Brain microvascular endothelial cell (primary cell): ENCODE data around the gene TCF25.

Experiments used
- DNase-seq: peaks from one replicate; pipeline ENCODE4 v3.0.0-alpha.2; 2020
- H3K27ac ChIP-seq: fragments of 250-450 bp; sonication (Bioruptor Pico); 2 replicates; pipeline ENCODE4 v1.5.1; 2020; ENCODE audit warnings: mild to moderate bottlenecking, moderate library complexity
- H3K27me3 ChIP-seq: fragments of 250-450 bp; sonication (Bioruptor Pico); replicated peaks from 2 replicates; pipeline ENCODE4 v1.5.1; 2020; ENCODE audit warnings: mild to moderate bottlenecking
- H3K36me3 ChIP-seq: fragments of 250-450 bp; sonication (Bioruptor Pico); replicated peaks from 2 replicates; pipeline ENCODE4 v1.5.1; 2020; ENCODE audit warnings: mild to moderate bottlenecking
- H3K4me3 ChIP-seq: 2 replicates; pipeline ENCODE4 v1.5.1; 2011; ENCODE audit warnings: low read depth, mild to moderate bottlenecking, control low read depth, low read length, moderate library complexity
- in situ Hi-C: cut with HindIII; loops from 2 replicates; pipeline ENCODE4 v1.10.0; 2017; ENCODE audit warnings: low sequenced_read_pairs, low pct_ligation_motif_present
- TF ChIP-seq, protein P1 (sequence below): IDR thresholded peaks from 2 replicates; pipeline ENCODE4 v1.5.1; 2011; ENCODE audit warnings: low read depth, mild to moderate bottlenecking, moderate library complexity, low read length, control low read depth, inconsistent platforms; ENCODE audit errors: missing control alignments

Gene TCF25

DNA sequence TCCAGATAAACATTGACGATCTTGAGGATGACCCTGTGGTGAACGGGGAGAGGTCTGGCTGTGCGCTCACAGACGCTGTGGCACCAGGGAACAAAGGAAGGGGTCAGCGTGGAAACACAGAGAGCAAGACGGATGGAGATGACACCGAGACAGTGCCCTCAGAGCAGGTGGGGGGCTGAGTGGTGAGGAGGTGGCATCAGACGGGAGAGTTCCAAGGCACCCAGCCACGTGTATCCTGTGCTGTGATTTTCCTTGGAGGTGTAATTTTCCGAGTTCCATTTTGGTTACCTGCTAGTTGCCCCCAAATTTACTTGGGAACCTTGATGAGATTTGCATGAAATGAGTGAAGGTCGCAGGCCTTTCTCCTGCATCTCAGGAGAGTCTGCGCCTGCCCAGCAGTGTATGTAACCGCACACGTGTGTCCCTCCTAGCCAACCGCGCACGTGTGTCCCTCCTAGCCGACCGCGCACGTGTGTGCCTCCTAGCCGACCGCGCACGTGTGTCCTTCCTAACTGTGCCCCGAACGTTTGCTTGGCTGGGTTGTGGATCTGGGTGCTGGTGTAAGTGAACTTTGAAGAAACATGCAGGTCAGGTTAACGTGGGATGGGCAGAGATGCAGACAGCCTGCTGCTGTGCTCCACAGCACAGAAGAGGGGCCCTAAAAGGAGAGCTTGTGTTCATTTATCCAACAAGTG lies 10.1 kb downstream of the TCF25 start:
- in situ Hi-C loops = no loop called here
- DNase-seq = no peak
- TF ChIP-seq, protein P1, sequence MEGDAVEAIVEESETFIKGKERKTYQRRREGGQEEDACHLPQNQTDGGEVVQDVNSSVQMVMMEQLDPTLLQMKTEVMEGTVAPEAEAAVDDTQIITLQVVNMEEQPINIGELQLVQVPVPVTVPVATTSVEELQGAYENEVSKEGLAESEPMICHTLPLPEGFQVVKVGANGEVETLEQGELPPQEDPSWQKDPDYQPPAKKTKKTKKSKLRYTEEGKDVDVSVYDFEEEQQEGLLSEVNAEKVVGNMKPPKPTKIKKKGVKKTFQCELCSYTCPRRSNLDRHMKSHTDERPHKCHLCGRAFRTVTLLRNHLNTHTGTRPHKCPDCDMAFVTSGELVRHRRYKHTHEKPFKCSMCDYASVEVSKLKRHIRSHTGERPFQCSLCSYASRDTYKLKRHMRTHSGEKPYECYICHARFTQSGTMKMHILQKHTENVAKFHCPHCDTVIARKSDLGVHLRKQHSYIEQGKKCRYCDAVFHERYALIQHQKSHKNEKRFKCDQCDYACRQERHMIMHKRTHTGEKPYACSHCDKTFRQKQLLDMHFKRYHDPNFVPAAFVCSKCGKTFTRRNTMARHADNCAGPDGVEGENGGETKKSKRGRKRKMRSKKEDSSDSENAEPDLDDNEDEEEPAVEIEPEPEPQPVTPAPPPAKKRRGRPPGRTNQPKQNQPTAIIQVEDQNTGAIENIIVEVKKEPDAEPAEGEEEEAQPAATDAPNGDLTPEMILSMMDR = no peak
- Histone ChIP-seq H3K4me3 (no peak overlapping the region), H3K27me3 (no peaks in the 10 kb centered on the region), H3K27ac (no peak overlapping the region), H3K36me3 (peaks cover 72% of the 10 kb centered on the region)

- TF ChIP-seq, protein P1 = no peak
- Histone ChIP-seq H3K4me3 (no peak overlapping the region), H3K36me3 (peaks cover 68% of the 10 kb centered on the region), H3K27me3 (no peaks in the 10 kb centered on the region), H3K27ac (no peak overlapping the region)
- in situ Hi-C loops = no loop called here
- DNase-seq = no peak
Observed at GRCh38 chr16:89884041-89884421, 10.6 kb downstream of the TCF25 start.

DNA sequence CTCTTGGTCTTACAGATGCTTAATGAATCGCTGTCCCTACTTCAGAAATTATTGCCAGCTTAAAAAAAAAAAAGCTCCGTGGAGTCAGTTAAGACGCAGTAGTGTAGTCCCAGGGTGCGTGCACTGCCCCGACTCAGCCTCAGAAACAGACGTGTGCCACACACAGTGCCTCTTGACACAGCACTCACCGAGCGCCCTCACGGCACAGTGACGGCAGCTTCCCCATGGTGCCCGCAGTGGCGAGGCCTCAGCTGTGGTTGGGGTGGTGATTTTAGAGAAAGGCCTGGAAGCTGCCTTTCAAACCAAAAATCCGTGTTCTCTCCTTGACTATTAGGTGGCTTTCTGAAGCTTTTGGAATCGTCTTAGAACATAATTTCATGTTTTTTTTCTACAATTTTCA lies 13.9 kb downstream of the TCF25 start:
- Histone ChIP-seq H3K4me3 (no peak overlapping the region), H3K27me3 (no peaks in the 10 kb centered on the region), H3K36me3 (peaks cover 75% of the 10 kb centered on the region), H3K27ac (no peak overlapping the region)
- TF ChIP-seq, protein P1 = no peak
- in situ Hi-C loops = no loop called here
- no peak for DNase-seq

DNA sequence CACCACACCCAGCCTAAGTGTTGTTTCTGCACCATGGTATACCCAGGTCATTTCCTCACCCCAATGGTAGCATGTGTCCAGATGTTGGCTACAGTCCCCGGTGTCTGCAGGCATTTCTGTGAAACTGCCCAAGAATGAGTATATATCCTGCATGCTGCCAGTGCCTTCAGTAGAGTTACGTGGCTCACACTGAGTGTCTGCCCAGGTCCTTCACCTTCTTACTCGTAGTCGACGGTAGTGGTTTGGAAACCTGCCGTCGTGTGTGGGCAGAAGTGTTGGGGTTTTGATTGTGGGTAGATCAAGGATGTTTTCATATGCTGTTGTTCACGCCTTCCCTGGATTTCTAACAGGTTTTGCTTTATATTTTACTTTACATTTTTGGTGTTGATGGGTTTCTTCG lies 16.8 kb downstream of the TCF25 start:
- DNase-seq = no peak
- Histone ChIP-seq H3K36me3 (peaks cover 85% of the 10 kb centered on the region), H3K27ac (no peak overlapping the region), H3K27me3 (no peaks in the 10 kb centered on the region), H3K4me3 (no peak overlapping the region)
- in situ Hi-C loops = no loop called here
- TF ChIP-seq, protein P1 = no peak

GRCh38 chr16:89890886-89891657 lies 17.7 kb downstream of the TCF25 start:
- Histone ChIP-seq H3K4me3 (no peak overlapping the region), H3K27me3 (no peaks in the 10 kb centered on the region), H3K36me3 (peaks cover 85% of the 10 kb centered on the region), H3K27ac (no peak overlapping the region)
- in situ Hi-C loops = no loop called here
- no peak for DNase-seq
- TF ChIP-seq, protein P1 = no peak
